ENCODE results near the gene AAK1.
"Not testable (repeated sequence)": the region's sequence is repeated elsewhere in the genome, so short reads cannot be mapped to it uniquely, and the experiment has no call there.

AAK1 gene

DNA sequence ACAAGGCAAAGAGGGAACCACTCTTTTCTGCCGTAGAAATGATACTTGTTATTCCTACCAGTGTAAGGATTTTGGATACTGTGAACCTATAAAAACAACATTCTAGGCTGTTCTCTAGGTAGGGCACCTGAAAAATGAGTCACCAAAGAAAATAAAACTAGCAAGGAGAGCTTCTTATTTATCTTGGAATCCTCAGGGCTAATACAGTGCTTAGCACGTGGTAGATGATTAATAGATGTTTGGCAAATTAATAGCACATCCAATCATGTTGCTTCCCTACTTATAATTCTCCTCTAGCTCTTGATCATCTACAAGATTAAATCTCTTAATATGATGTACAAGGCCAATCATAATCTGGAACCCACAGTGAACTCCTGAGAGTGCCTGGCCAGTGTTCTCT, 73.1 kb downstream of the AAK1 start:
- DNase-seq (ENCODE audit: low spot score) = no peak

DNA sequence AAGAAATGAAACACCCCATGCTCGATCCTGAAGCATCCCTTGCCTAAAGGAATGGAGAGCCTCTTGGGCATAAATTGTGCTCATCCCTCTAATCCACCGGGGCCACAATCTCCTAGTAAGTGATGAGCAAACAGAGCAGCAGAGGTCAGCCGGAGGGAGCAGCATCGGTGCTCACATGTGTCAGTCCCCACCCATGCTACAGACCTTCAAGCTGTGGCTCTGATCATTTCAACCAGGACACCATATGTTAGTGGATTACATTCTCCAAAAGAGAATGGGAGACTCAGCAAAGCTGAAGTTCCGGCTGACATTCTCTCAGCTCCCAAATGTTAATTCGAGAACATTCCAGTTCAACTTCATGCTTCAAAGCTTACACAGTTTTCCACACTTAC, 75.6 kb downstream of the AAK1 start:
- no peak for DNase-seq (ENCODE audit: low spot score)

GRCh38 chr2:69567157-69567908, 76.2 kb downstream of the AAK1 start:
- peak; percentile 12 for DNase-seq (ENCODE audit: low spot score)

- DNase-seq (ENCODE audit: low spot score) = no peak
These were observed 76.9 kb downstream of the AAK1 start for GRCh38 chr2:69566669-69567068.

DNA sequence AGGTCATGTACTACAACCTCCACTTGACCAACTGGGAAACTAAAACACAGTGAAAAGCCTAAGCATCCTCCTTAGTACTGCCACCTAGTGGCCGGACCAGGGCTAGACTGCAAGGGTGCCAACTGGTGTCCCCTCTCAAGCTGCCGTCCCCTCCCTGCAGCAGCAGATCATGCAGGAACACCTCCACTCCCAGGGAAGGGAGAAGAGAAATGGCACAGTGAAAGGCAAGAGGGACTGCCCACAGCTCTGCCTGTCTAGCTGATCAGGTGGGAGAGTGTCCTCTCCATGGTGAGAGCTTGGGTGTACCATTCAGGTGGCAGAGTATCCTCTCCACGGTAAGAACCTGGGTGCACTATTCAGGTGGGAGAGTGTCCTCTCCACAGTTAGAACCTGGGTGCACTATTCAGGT, 78.1 kb downstream of the AAK1 start:
- peak; percentile 33 for DNase-seq (ENCODE audit: low spot score)

- no peak for DNase-seq (ENCODE audit: low spot score)
These were observed 78.9 kb downstream of the AAK1 start for GRCh38 chr2:69564604-69565003.

DNA sequence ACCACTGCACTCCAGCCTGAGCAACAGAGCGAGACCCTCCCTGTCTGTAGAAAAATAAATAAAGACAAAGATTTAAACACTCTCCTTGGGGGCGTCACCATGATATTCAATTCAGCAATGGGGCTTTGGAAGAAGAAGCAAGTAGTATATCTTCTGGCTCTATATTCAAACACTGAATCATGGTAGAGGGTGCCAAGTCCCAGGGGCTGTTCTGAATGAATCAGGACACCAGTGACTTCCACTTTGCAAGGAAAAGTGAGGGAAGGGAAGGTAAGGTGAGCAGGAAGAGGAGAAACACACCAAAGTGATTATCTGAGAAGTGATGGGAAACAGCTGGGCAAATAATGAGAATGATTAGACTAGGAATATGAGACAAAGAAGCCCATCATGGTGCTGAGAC, 80.5 kb downstream of the AAK1 start:
- DNase-seq (ENCODE audit: low spot score) = no peak

GRCh38 chr2:69561101-69561500, 82.4 kb downstream of the AAK1 start:
- DNase-seq (ENCODE audit: low spot score) = no peak

GRCh38 chr2:69560147-69560482, 83.4 kb downstream of the AAK1 start:
- DNase-seq (ENCODE audit: low spot score) = no peak

GRCh38 chr2:69559442-69560146, 83.9 kb downstream of the AAK1 start:
- peak; percentile 51 for DNase-seq (ENCODE audit: low spot score)

GRCh38 chr2:69556008-69556407, 87.5 kb downstream of the AAK1 start:
- DNase-seq (ENCODE audit: low spot score) = no peak

DNA sequence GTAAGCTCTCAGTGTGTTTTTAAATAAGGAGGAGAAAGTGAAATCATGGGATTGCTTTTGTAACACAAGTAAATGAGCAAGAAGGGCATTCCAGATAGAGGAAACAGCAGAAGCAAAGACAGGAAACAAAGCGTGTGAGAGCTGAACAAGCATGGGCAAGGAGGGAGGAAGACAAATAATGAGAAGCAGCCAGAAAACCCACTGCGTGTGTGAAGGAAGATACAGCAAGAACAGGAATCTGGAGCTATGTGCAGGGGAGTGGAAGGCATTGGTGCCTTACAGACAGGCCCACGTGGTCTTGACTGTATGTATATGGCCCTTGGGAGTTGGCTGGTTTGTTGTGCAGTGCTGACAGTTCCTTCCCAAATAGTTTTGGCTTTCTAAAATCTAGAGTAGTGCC, 88.6 kb downstream of the AAK1 start:
- DNase-seq (ENCODE audit: low spot score) = no peak

GRCh38 chr2:69554568-69554967, 89.0 kb downstream of the AAK1 start:
- no peak for DNase-seq (ENCODE audit: low spot score)

- no peak for DNase-seq (ENCODE audit: low spot score)
These were observed 89.5 kb downstream of the AAK1 start for GRCh38 chr2:69553991-69554390.

GRCh38 chr2:69550511-69550910, 93.0 kb downstream of the AAK1 start:
- not testable (repeated sequence) for DNase-seq (ENCODE audit: low spot score)

DNA sequence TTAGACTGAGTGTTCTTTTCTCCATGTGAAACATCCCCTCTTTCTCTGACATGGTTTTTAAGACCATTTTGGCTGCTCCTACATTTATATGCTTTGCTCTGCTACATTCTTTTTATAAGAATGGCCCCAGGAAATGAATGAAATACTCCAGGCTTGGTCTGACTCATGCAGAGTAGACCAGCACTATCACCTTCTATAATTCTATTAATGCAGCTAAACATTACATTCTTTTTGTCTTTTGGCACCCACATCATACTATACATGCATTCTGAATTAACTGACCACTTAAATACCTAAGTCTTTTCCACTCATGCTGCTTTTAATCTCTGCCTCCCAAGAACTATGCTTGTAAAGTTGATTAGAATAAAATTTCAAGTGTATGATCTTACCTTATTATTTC, 94.1 kb downstream of the AAK1 start:
- DNase-seq (ENCODE audit: low spot score) = no peak

- DNase-seq (ENCODE audit: low spot score) = no peak
These were observed 95.4 kb downstream of the AAK1 start for GRCh38 chr2:69547984-69548715.

DNA sequence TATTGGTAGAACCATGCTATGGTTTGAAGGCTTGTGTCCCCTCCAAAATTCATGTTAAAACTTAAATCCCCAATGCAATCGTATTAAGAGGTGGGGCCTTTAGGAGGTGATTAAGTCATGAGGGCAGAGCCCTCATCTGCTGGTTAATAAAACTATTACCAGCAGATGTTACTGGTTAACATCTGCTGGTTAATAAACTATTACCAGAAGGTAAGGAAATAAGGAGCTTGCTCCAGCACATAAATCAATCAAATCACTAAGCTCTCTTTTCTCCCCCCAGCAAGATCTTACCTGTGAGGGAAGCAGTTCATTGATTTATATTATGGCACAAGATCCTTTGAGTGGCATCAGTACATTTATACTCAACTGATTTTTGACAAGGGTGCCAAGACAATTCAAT, 96.9 kb downstream of the AAK1 start:
- DNase-seq (ENCODE audit: low spot score) = no peak

DNA sequence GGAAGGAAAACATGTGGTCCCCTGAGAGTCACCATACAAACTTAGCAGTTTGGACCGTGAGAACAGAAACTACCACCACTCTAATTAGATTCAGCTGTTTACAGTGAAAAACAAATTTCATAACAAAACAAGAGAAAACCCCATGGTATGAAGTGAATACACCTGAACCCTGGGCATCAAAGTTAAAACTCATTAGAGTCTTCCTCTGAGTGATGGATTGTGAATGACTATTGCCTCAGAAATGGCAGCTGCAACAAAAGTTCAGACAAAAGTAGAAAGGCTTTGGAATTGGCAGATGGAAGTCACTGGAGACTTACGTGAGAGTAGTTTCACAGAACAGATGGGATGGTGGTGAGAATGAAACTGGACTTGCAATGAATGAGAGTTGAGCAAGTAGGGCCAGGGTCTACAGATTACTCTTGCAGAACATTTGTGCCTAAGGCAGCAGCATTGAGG, 98.0 kb downstream of the AAK1 start:
- DNase-seq (ENCODE audit: low spot score) = no peak

GRCh38 chr2:69544951-69545350, 98.6 kb downstream of the AAK1 start:
- DNase-seq (ENCODE audit: low spot score) = no peak

- DNase-seq (ENCODE audit: low spot score) = no peak
These were observed 104.0 kb downstream of the AAK1 start for GRCh38 chr2:69539549-69539908.

GRCh38 chr2:69538872-69539548, 104.5 kb downstream of the AAK1 start:
- DNase-seq (ENCODE audit: low spot score) = no peak

DNA sequence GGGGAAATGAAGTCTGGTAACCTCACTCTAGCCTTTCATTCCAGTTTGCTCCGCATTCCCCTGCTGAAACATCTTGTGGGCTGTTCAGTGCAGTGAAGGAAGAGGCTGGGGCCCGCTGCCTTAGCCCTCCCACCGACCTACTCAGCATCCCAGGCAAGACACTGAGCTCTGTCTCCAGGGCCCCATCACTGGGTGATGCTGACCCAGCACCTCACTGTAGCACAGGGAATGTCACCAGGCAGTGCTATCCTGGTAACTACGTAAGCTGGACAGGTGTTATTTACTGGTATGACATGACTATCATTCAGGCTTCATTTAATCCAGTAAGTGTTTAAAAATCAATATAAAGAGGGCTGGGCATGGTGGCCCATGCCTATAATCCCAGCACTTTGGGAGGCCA, 105.3 kb downstream of the AAK1 start:
- DNase-seq (ENCODE audit: low spot score) = no peak

Measured in AG08396 (cell line).